ENCODE results near the gene KIF13A.
"Not testable (repeated sequence)": the region's sequence is repeated elsewhere in the genome, so short reads cannot be mapped to it uniquely, and the experiment has no call there.

Gene KIF13A

DNA sequence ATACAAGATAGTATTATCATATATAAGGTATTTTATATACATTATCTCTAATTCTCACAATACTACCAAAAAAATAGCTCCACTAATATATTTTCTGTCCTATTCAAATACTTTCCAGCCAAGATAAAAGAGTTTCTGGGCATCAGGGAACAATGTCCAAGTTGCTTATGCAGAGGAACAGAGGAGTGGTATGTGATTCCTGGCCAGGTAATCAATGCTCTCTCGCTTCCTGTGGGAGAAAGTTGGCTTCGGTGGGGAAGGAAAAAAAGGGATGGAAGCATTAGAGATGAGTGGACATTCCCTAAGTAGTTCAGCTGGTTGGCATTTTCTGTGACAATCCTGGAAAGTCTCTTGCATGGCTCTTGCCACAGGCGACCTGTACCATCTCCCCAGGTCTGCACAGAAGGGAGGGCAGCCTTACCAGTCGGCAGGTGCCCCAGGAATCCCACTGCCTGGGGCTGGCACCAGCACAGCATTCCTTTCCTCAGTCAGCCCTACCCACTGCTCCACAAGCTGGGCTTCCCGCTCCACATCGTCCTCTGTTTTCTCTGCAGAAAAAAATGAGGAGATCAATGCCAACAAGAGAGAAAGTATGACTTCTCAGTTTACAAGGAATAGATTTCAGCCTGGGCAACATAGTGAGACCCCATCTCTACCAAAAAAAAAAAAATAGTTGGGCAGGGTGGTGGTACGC lies 202.2 kb downstream of the KIF13A start:
- Histone ChIP-seq H4K20me1 (no peaks in the 10 kb centered on the region), H3K27ac (no peak overlapping the region), H3K4me3 (no peak overlapping the region), H3K9me3 (replicated peaks in 1 of 11) (no peaks in the 10 kb centered on the region; a peak in 1 of 22 replicates), H3K4me1 (peaks cover 0 to 15% (median 5%) of the 10 kb centered on the region in 10 experiments; a peak in 8 of 20 replicates), H3K36me3 (peaks cover 6 to 100% (median 81%) of the 10 kb centered on the region in 11 experiments; a peak in 19 of 22 replicates), H3K4me2 (no peak overlapping the region), H3K9ac (no peak overlapping the region), H3K27me3 (no peaks in the 10 kb centered on the region)
- no peak for TF ChIP-seq Cebpa-rat (IDR thresholded peaks at IDR 0.05)

DNA sequence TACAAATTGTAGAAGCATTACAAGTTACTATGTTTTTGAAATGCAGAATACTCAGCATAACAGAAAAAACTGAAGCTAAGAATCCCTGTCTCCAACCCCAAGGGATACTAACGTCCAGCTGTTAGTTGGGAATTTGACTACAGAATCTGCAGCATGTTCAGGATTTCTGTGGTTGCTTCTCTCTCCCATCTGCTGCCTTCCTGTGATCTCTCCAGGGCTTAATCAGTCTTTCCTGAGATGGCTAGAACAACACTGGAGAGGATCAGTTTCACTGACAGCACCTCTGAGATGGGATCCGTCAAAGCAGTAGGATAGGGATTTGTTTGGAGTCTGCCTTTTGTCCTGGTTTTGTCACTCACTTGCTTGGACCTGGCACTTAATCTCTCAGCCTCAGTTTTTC lies 207.4 kb downstream of the KIF13A start:
- Histone ChIP-seq H3K4me3 (no peak overlapping the region), H3K4me2 (no peak overlapping the region), H3K27ac (0 out of 22 replicates have a peak overlapping the region, but pooled peaks of 1 of the 11 experiments have one; percentile 19), H3K36me3 (peaks cover 18 to 99% (median 89%) of the 10 kb centered on the region in 11 experiments; a peak in 20 of 22 replicates), H3K27me3 (no peaks in the 10 kb centered on the region), H3K4me1 (peaks cover 0 to 18% (median 5%) of the 10 kb centered on the region in 10 experiments; a peak in 6 of 20 replicates), H4K20me1 (no peaks in the 10 kb centered on the region), H3K9me3 (replicated peaks in 1 of 11) (no peaks in the 10 kb centered on the region), H3K9ac (no peak overlapping the region)
- no peak for TF ChIP-seq Cebpa-rat (IDR thresholded peaks at IDR 0.05)

DNA sequence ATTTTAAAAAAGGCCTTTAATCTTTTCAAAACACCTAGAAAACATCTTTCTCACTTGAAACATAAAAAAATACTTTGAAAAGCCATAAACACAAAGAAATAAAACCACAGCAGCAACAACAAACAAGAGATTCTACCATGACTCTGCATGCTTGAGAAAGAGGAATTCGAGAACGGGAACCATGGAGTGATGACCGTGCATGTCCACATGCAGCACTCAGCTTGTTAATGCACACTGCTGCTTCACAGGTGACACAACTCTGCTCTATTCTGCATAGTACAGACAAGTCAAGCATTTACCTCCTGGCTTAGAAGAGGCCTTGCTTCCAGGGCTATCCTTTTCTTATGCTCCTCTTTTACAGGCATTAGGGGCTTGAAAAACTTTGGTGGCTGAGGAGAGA lies 215.8 kb downstream of the KIF13A start:
- H3K27ac ChIP-seq: no peak overlapping the region
- no peak overlapping the region for H3K4me3 ChIP-seq
- no peaks in the 10 kb centered on the region for H3K27me3 ChIP-seq
- no peaks in the 10 kb centered on the region for H3K4me1 ChIP-seq
- H3K4me2 ChIP-seq: no peak overlapping the region
- no peaks in the 10 kb centered on the region for H4K20me1 ChIP-seq
- H3K9ac ChIP-seq: no peak overlapping the region
- H3K36me3 ChIP-seq: peaks cover 14 to 99% (median 84%) of the 10 kb centered on the region in 11 experiments; a peak in 20 of 22 replicates
- H3K9me3 ChIP-seq (replicated peaks in 1 of 11): no peaks in the 10 kb centered on the region
- no peak for TF ChIP-seq Cebpa-rat (IDR thresholded peaks at IDR 0.05)

DNA sequence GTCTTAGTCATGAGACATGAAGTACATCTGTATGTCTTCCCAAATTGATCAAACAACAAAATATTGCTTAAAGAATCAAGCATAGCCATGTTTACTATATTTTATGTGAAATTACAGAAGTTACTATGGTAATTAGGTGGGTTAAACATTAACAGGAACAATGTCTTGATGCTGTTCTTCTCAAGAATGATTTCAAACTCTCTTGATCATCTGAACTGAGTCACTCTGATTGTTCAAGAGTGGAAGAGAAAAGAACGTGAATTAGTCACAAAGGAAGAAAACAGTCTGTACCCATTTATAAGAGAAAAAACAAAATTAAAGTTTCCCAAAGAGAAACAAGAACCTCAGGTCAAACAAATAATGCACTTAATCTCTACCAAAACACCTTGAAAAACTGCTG lies 218.6 kb downstream of the KIF13A start:
- Histone ChIP-seq H3K9ac (no peak overlapping the region), H3K36me3 (peaks cover 23 to 99% (median 78%) of the 10 kb centered on the region in 11 experiments; a peak in 20 of 22 replicates), H3K4me3 (no peak overlapping the region), H3K27me3 (no peaks in the 10 kb centered on the region), H3K4me1 (0 out of 20 replicates have a peak, but pooled peaks cover 0 to 2% (median 0%) of the 10 kb centered on the region in 10 experiments), H3K4me2 (no peak overlapping the region), H4K20me1 (no peaks in the 10 kb centered on the region), H3K9me3 (replicated peaks in 1 of 11) (no peaks in the 10 kb centered on the region), H3K27ac (no peak overlapping the region)
- no peak for TF ChIP-seq Cebpa-rat (IDR thresholded peaks at IDR 0.05)

DNA sequence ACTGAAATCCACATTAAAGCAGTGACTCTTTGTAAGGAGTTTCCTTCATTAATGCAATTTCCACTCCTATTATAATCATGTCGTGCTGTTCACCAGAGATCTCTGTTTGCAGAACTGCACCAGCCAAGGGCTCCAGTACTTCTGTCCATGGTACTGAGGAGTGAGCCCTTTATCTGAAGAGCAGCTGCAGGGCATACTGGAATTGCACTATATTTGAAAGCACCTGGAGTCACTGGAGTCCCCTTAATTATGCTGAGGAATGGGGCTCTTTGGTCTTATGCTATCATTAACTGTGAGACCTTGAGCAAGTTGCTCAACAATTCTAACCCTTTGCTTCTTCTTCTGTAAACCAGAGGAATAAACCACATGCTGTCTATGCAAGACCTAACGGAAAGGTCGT lies 219.0 kb downstream of the KIF13A start:
- no peak for TF ChIP-seq Cebpa-rat (IDR thresholded peaks at IDR 0.05)
- Histone ChIP-seq H3K4me2 (no peak overlapping the region), H3K4me3 (no peak overlapping the region), H3K36me3 (peaks cover 27 to 99% (median 78%) of the 10 kb centered on the region in 11 experiments; a peak in 20 of 22 replicates), H3K9me3 (replicated peaks in 1 of 11) (no peaks in the 10 kb centered on the region), H3K27ac (no peak overlapping the region), H4K20me1 (no peaks in the 10 kb centered on the region), H3K27me3 (no peaks in the 10 kb centered on the region), H3K9ac (no peak overlapping the region), H3K4me1 (0 out of 20 replicates have a peak, but pooled peaks cover 0 to 3% (median 0%) of the 10 kb centered on the region in 10 experiments)

DNA sequence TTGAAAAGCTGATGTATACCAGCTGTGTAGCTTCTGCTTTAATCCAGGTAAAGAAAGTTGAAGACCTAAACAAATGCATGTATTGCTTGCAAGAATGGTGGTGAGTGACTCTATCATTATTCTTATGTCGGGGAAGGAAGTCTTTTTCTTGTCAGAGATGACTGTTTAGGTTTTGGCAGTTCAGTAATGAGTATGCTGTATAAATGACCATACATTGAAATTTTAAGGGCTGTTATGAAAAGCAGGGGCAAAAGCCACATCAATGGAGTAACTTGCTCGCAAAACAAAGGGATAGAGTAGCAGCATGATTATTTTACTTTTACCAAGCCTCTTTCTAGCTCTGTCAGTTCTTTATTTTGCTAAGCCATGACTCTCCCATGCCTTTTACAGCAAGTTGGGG lies 224.8 kb downstream of the KIF13A start:
- Histone ChIP-seq H3K4me3 (no peak overlapping the region), H3K27me3 (no peaks in the 10 kb centered on the region), H4K20me1 (peaks cover 0 to 5% (median 0%) of the 10 kb centered on the region in 11 experiments; a peak in 1 of 22 replicates), H3K9ac (no peak overlapping the region), H3K36me3 (peaks cover 9 to 89% (median 55%) of the 10 kb centered on the region in 11 experiments; a peak in 17 of 22 replicates), H3K4me1 (0 out of 20 replicates have a peak, but pooled peaks cover 0 to 3% (median 0%) of the 10 kb centered on the region in 10 experiments), H3K9me3 (replicated peaks in 1 of 11) (no peaks in the 10 kb centered on the region), H3K27ac (no peak overlapping the region), H3K4me2 (no peak overlapping the region)
- TF ChIP-seq Cebpa-rat (IDR thresholded peaks at IDR 0.05): no peak

DNA sequence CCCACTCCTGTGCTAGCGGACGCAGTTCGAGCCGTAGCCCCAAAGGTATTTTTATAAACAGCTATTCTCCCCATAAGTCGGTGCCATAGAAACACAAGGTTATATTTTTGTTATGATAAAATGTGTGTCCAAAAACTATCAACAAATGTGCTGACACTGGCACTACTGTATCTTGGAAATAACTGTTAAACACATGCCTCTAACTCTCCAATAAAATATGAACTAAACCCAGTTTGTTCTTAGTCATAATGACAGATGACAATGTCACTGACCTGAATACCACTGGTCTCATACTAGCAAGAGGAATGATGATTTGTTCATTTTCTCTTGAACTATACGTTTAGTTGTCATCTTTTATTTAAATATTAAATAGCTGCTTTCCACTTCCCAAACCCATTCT lies 229.3 kb downstream of the KIF13A start:
- Histone ChIP-seq H3K4me3 (no peak overlapping the region), H3K36me3 (peaks cover 0 to 44% (median 26%) of the 10 kb centered on the region in 11 experiments; a peak in 15 of 22 replicates), H3K27me3 (no peaks in the 10 kb centered on the region), H3K9ac (no peak overlapping the region), H3K4me1 (no peaks in the 10 kb centered on the region), H3K9me3 (replicated peaks in 1 of 11) (no peaks in the 10 kb centered on the region), H3K27ac (no peak overlapping the region), H4K20me1 (peaks cover 0 to 5% (median 0%) of the 10 kb centered on the region in 11 experiments; a peak in 1 of 22 replicates), H3K4me2 (no peak overlapping the region)
- TF ChIP-seq Cebpa-rat (IDR thresholded peaks at IDR 0.05): no peak

DNA sequence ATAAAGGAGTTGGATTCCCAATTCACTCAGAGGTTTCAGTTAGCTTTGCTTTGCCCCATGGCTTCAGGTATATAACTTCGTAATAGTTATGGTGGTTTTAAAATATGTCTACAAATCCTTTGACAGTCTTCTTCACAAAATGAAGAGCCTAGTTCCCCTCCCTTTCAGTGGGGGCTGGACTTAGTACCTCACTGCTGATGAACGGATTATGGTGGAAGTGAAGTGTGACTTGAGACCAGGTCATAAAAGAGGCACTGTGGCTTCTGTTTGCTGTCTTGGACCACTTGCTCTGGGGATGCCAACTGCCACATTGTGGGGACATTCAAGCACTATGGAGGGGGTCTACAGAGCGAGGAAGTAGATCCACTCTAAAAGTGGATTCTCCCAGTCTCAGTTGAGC lies 233.2 kb downstream of the KIF13A start:
- no peak for TF ChIP-seq Cebpa-rat (IDR thresholded peaks at IDR 0.05)
- Histone ChIP-seq H3K4me2 (no peak overlapping the region), H3K27ac (no peak overlapping the region), H3K4me3 (no peak overlapping the region), H4K20me1 (no peaks in the 10 kb centered on the region), H3K9ac (no peak overlapping the region), H3K27me3 (no peaks in the 10 kb centered on the region), H3K9me3 (replicated peaks in 1 of 11) (no peaks in the 10 kb centered on the region), H3K36me3 (peaks cover 0 to 11% (median 3%) of the 10 kb centered on the region in 11 experiments; a peak in 5 of 22 replicates), H3K4me1 (0 out of 20 replicates have a peak, but pooled peaks cover 0 to 3% (median 0%) of the 10 kb centered on the region in 10 experiments)

DNA sequence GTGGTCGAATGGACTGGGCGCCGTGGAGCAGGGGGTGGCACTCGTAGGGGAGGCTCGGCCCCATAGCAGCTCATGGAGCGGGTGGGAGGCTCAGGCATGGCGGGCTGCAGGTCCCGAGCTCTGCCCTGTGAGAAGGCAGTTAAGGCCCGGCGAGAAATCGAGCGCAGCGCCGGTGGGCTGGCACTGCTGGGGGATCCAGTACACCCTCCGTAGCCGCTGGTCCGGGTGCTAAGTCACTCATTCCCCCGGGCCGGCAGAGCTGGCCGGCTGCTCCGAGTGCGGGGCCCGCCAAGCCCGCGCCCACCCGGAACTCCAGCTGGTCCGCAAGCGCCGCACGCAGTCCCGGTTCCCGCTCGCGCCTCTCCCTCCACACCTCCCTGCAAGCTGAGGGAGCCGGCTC lies 242.1 kb downstream of the KIF13A start:
- not testable (repeated sequence) for H4K20me1 ChIP-seq, H3K36me3 ChIP-seq, H3K4me3 ChIP-seq, H3K27me3 ChIP-seq, H3K9ac ChIP-seq, H3K27ac ChIP-seq, H3K4me2 ChIP-seq
- peaks cover 14 to 41% (median 32%) of the 10 kb centered on the region in 10 experiments for H3K4me1 ChIP-seq
- H3K9me3 ChIP-seq (replicated peaks in 1 of 11): peaks cover 8 to 13% (median 11%) of the 10 kb centered on the region in 11 experiments; a peak in 18 of 22 replicates

DNA sequence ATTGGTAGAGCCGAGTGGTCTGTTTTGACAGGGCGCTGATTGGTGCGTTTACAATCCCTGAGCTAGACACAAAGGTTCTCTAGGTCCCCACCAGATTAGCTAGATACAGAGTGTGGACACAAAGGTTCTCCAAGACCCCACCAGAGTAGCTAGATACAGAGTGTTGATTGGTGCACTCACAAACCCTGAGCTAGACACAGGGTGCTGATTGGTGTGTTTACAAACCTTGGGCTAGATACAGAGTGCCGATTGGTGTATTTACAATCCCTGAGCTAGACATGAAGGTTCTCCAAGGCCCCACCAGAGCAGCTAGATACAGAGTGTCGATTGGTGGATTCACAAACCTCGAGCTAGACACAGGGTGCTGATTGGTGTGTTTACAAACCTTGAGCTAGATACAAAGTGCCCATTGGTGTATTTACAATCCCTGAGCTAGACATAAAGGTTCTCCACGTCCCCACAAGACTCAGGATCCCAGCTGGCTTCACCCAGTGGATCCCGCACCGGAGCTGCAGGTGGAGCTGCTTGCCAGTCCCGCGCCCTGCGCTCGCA lies 242.6 kb downstream of the KIF13A start:
- peaks cover 8 to 13% (median 11%) of the 10 kb centered on the region in 11 experiments; a peak in 18 of 22 replicates for H3K9me3 ChIP-seq (replicated peaks in 1 of 11)
- H3K4me2 ChIP-seq: peak overlapping the region in 8 of 11 experiments; percentile 17 to 78 (median 54); a peak in 11 of 22 replicates
- not testable (repeated sequence) for H3K36me3 ChIP-seq, H3K27ac ChIP-seq, H3K27me3 ChIP-seq, H3K9ac ChIP-seq, H3K4me3 ChIP-seq, H4K20me1 ChIP-seq
- H3K4me1 ChIP-seq: peaks cover 14 to 45% (median 36%) of the 10 kb centered on the region in 10 experiments
